Calu3 (cell line): Measurements from ENCODE around the gene ENTREP3. TPM values are rescaled to one million over a fixed set of nuclear protein-coding genes. Genes with fewer than 3 reads are reported as not detected.

ENCODE experiments used
- BruUV-seq: library from RNA; stranded (reverse); fragments of 400-500 nt; replicated peaks from 2 replicates; lab custom pipeline; 2021; lab: Mats Ljungman, UMichigan
- CTCF ChIA-PET: fragments of 300-600 bp; sonication (Branson Sonifier 250); formaldehyde crosslinking; loops from one replicate; lab custom pipeline; 2022; ENCODE audit warnings: antibody characterized with exemption; lab: Charles Lee
- DNase-seq: peaks from one replicate; pipeline ENCODE4 v3.0.0; 2022
- H3K27ac Mint-ChIP-seq: one replicate; pipeline ENCODE4 v1.8.0; 2022; ENCODE audit warnings: mixed read lengths; ENCODE audit not compliant: unreplicated experiment
- H3K27me3 Mint-ChIP-seq: one replicate; pipeline ENCODE4 v1.8.0; 2022; ENCODE audit warnings: mixed read lengths; ENCODE audit not compliant: unreplicated experiment
- H3K36me3 Mint-ChIP-seq: one replicate; pipeline ENCODE4 v1.8.0; 2022; ENCODE audit warnings: mild to moderate bottlenecking, moderate library complexity, mixed read lengths; ENCODE audit not compliant: insufficient read depth, unreplicated experiment
- H3K4me1 Mint-ChIP-seq: one replicate; pipeline ENCODE4 v1.8.0; 2022; ENCODE audit warnings: mild to moderate bottlenecking, low read depth, mixed read lengths; ENCODE audit not compliant: unreplicated experiment
- H3K4me3 Mint-ChIP-seq: one replicate; pipeline ENCODE4 v1.8.0; 2022; ENCODE audit warnings: mild to moderate bottlenecking, low read depth, moderate library complexity, mixed read lengths; ENCODE audit not compliant: unreplicated experiment
- H3K9me3 Mint-ChIP-seq: one replicate; pipeline ENCODE4 v1.8.0; 2022; ENCODE audit warnings: low read depth, mixed read lengths; ENCODE audit not compliant: unreplicated experiment
- intact Hi-C: fragments of 100-400 bp; cut with micrococcal nuclease; formaldehyde crosslinking; loops from one replicate; pipeline ENCODE4 v1.10.0; 2022; ENCODE audit not compliant: unreplicated experiment
- total RNA-seq: library from RNA; stranded (reverse); gene quantifications from 2 replicates; pipeline ENCODE4 v1.2.3, GENCODE V29; 2022
- TF ChIP-seq, protein P1 (sequence below): fragments of 200-600 bp; IDR thresholded peaks from one replicate; pipeline ENCODE4 v1.8.0; 2022; ENCODE audit warnings: antibody characterized with exemption; ENCODE audit not compliant: unreplicated experiment

ENTREP3 gene
- total RNA-seq, 1 experiment from 2014 or later = 25.2 TPM

DNA sequence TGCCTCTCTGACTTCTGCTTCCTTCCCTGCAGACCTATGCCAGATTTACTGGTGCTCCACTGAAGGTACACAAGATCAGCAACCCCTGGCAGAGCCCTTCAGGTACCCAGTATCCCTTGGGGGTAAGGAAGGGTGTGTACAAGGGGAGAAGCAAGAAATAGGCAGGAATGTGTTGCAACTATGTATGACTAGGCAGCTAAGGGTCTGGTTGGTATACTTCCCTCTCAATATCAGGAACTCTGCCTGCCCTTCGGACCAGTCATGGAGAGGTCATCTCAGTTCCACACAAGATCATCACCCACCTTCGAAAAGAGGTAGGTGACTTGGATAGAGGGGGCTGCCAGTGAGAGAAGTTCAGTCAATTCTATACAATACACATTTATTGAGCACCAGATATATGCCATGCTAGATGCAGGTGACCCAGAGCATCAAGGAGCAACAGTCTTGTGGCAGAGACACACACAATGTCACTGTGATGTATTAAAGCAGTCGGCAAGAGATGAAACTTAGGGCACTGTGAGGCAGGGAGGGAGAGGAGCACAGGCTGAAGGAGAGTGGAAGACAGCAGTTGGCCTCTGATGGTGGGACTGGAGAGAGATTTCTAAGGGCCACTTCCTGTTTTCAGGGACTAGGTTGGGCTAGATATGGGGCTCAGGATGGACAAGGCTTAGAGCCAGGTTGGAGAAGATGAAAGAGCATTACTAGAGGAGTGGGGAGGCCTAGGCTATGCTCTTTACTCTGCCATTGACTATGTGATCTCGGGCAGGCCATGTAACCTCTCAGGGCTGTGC is 44.8 kb downstream of the ENTREP3 start:
- H3K27me3 Mint-ChIP-seq = no peaks in the 10 kb centered on the region
- H3K27ac Mint-ChIP-seq = no peak overlapping the region
- peak overlapping the region; percentile 98 for H3K4me3 Mint-ChIP-seq
- intact Hi-C loops = no loop called here
- no peaks in the 10 kb centered on the region for H3K9me3 Mint-ChIP-seq
- H3K4me1 Mint-ChIP-seq = peaks cover 30% of the 10 kb centered on the region
- TF ChIP-seq, protein P1, sequence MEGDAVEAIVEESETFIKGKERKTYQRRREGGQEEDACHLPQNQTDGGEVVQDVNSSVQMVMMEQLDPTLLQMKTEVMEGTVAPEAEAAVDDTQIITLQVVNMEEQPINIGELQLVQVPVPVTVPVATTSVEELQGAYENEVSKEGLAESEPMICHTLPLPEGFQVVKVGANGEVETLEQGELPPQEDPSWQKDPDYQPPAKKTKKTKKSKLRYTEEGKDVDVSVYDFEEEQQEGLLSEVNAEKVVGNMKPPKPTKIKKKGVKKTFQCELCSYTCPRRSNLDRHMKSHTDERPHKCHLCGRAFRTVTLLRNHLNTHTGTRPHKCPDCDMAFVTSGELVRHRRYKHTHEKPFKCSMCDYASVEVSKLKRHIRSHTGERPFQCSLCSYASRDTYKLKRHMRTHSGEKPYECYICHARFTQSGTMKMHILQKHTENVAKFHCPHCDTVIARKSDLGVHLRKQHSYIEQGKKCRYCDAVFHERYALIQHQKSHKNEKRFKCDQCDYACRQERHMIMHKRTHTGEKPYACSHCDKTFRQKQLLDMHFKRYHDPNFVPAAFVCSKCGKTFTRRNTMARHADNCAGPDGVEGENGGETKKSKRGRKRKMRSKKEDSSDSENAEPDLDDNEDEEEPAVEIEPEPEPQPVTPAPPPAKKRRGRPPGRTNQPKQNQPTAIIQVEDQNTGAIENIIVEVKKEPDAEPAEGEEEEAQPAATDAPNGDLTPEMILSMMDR = no peak
- no peak for DNase-seq
- CTCF ChIA-PET = no interaction called here
- BruUV-seq = no TSS peak
- H3K36me3 Mint-ChIP-seq = peaks cover 25% of the 10 kb centered on the region

- H3K4me1 Mint-ChIP-seq = peaks cover 30% of the 10 kb centered on the region
- intact Hi-C loops = no loop called here
- no peaks in the 10 kb centered on the region for H3K9me3 Mint-ChIP-seq
- TF ChIP-seq, protein P1 = no peak
- H3K27me3 Mint-ChIP-seq = no peaks in the 10 kb centered on the region
- H3K27ac Mint-ChIP-seq = peak overlapping the region; percentile 92
- CTCF ChIA-PET = interaction anchor here (0.7 to 1.5 kb wide), 6 partner anchors 15 to 42 kb away, joined by 3 to 10 read pairs (median 4); partner anchors contain the start of gene KRTCAP2
- peaks cover 25% of the 10 kb centered on the region for H3K36me3 Mint-ChIP-seq
- BruUV-seq = TSS peak; percentile 91
- peak overlapping the region; percentile 98 for H3K4me3 Mint-ChIP-seq
- no peak for DNase-seq
These were observed 46.0 kb downstream of the ENTREP3 start for GRCh38 chr1:155209312-155209721.

DNA sequence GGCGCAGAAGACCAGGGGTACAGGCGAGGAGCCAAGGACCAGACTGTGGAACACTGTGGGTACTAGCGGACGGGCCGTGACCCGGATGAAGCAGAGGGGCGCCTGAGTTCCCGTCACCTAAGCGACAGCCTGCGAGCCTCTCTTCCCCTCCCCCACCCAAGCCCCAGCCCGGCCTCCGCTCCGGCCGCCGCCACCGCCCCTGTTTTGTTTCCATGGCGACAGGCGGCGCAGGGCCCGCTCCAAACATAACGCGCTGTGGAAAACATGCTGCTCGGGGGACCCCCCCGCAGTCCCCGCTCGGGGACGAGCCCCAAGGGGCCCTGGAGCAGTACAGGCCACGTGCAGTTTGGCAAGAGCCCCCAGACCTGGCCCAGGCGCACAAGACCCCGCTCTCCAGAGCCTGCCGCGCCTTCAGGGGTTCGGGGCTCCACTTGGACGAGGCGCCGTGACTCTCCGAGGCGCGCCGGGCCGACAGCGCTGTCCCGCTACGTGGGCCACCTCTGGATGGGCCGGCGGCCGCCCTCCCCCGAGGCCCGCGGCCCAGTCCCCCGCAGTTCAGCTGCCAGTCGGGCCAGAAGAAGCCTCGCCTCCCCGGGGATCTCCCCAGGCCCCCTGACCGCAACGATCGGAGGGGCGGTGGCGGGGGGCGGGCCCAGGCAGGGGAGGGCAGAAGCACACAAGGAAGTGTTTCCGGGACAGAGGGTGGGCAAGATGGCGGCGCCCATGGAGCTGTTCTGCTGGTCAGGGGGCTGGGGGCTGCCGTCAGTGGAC is 46.6 kb downstream of the ENTREP3 start, which contains the start of gene MTX1:
TSS of gene MTX1 (plus strand) at position 155 of the 771 bp plus-strand sequence. CDS start at position 265, 110 bp downstream.
- intact Hi-C loops = no loop called here
- peak within 1 kb of the TSS; percentile 98 for H3K4me3 Mint-ChIP-seq

More for the DNA sequence above, 46.6 kb downstream of the ENTREP3 start, which contains the start of gene MTX1:
- peak; percentile 87 for DNase-seq
- H3K4me1 Mint-ChIP-seq = peaks cover 30% of the 10 kb centered on the region
- peaks cover 25% of the 10 kb centered on the region for H3K36me3 Mint-ChIP-seq
- H3K27ac Mint-ChIP-seq = peak within 1 kb of the TSS; percentile 92
- CTCF ChIA-PET = interaction anchor here (0.7 to 2.0 kb wide), 7 partner anchors 15 to 42 kb away, joined by 3 to 10 read pairs (median 4); partner anchors contain the start of gene KRTCAP2
- H3K9me3 Mint-ChIP-seq = no peaks in the 10 kb centered on the region
- no TSS peak for BruUV-seq
- no peaks in the 10 kb centered on the region for H3K27me3 Mint-ChIP-seq
- TF ChIP-seq, protein P1 = no peak
